C4-2B (cell line): ENCODE results near the gene DNM1.

ENCODE experiments used
- ZFX ChIP-seq: fragments of 450-650 bp; IDR thresholded peaks from 2 replicates; pipeline ENCODE4 v1.6.1; 2017
- TF ChIP-seq, protein P1 (sequence below): fragments of 450-650 bp; conservative IDR thresholded peaks from 2 replicates; pipeline ENCODE4 v1.5.1; 2017; ENCODE audit warnings: mild to moderate bottlenecking

DNA sequence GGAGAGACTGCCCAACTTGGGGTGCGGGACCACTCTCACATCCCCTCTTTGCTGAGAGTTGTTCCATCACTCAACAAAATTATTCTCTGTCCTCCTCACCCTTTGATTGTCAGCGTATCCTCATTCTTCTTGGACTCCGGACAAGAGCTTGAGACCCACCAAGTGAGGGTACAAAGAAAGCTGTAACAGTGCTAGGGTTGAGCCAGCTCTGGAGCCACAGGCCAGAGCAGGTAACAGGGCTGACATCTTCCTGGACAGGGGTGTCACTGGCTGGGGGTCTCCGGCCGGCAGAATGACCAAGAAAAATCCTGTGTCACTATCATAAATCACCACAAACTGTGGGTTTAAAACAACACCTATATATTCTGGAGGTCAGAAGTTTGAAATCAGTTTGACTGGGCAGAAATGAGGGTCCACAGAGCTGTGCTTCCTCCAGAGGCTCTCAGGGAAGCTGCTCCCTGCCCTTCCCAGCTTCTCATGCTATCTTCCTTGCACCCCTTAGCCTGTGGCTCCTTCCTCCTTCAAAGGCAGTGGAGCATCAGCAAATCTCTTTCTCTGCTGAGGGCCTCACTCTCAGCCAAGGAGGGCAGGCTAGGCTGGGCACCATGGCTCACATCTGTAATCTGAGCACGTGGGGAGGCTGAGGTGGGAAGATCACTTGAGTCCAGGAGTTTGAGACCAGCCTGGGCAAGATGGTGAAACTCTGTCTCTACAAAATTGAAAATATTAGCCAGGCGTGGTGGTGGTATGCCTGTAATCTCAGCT, 47.3 kb upstream of the DNM1 start:
- TF ChIP-seq, protein P1, sequence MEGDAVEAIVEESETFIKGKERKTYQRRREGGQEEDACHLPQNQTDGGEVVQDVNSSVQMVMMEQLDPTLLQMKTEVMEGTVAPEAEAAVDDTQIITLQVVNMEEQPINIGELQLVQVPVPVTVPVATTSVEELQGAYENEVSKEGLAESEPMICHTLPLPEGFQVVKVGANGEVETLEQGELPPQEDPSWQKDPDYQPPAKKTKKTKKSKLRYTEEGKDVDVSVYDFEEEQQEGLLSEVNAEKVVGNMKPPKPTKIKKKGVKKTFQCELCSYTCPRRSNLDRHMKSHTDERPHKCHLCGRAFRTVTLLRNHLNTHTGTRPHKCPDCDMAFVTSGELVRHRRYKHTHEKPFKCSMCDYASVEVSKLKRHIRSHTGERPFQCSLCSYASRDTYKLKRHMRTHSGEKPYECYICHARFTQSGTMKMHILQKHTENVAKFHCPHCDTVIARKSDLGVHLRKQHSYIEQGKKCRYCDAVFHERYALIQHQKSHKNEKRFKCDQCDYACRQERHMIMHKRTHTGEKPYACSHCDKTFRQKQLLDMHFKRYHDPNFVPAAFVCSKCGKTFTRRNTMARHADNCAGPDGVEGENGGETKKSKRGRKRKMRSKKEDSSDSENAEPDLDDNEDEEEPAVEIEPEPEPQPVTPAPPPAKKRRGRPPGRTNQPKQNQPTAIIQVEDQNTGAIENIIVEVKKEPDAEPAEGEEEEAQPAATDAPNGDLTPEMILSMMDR = no peak
- no peak for TF ChIP-seq ZFX
